ENCODE data around the gene SLC26A4.

- peak; percentile 43 to 81 (median 78) for TF ChIP-seq CTCF (IDR thresholded peaks at IDR 0.05)
- TF ChIP-seq POLR2A (IDR thresholded peaks at IDR 0.05): no peak
Observed at GRCh38 chr7:107725138-107725740, 64.6 kb downstream of the SLC26A4 start.
